GM19240 (cell line): ENCODE results near the gene PRR5L.

Source experiments
- DNase-seq: peaks from one replicate; pipeline ENCODE4 v3.0.0; 2011; ENCODE audit warnings: low spot score; ENCODE audit not compliant: insufficient read length

The PRR5L gene

GRCh38 chr11:36376888-36377758 lies 81.0 kb downstream of the PRR5L start:
- no peak for DNase-seq

GRCh38 chr11:36377759-36378564 lies 81.9 kb downstream of the PRR5L start:
- DNase-seq: no peak

GRCh38 chr11:36379653-36380052 lies 83.6 kb downstream of the PRR5L start:
- DNase-seq: no peak

GRCh38 chr11:36380296-36381014 lies 84.4 kb downstream of the PRR5L start:
- no peak for DNase-seq

GRCh38 chr11:36381015-36381360 lies 84.9 kb downstream of the PRR5L start:
- no peak for DNase-seq

- no peak for DNase-seq
These were observed 87.1 kb downstream of the PRR5L start for GRCh38 chr11:36383195-36383594.

GRCh38 chr11:36385121-36385970 lies 89.3 kb downstream of the PRR5L start:
- DNase-seq: no peak

- DNase-seq: no peak
These were observed 90.3 kb downstream of the PRR5L start for GRCh38 chr11:36386411-36386810.

- DNase-seq: no peak
These were observed 92.0 kb downstream of the PRR5L start for GRCh38 chr11:36388071-36388470.

GRCh38 chr11:36388951-36389350 lies 92.9 kb downstream of the PRR5L start:
- no peak for DNase-seq

- no peak for DNase-seq
These were observed 93.7 kb downstream of the PRR5L start for GRCh38 chr11:36389811-36390210.

GRCh38 chr11:36390963-36391471 lies 94.9 kb downstream of the PRR5L start:
- no peak for DNase-seq

GRCh38 chr11:36392196-36392595 lies 96.1 kb downstream of the PRR5L start:
- DNase-seq: no peak

GRCh38 chr11:36394056-36394455 lies 98.0 kb downstream of the PRR5L start:
- no peak for DNase-seq

GRCh38 chr11:36394926-36395325 lies 98.8 kb downstream of the PRR5L start:
- no peak for DNase-seq

- no peak for DNase-seq
These were observed 100.1 kb downstream of the PRR5L start for GRCh38 chr11:36395978-36396736.

GRCh38 chr11:36398231-36398953 lies 102.3 kb downstream of the PRR5L start:
- no peak for DNase-seq

- DNase-seq: no peak
These were observed 103.1 kb downstream of the PRR5L start for GRCh38 chr11:36399236-36399635.

- DNase-seq: no peak
These were observed 103.7 kb downstream of the PRR5L start for GRCh38 chr11:36399745-36400144.
